OCI-LY1 (cell line): Measurements from ENCODE around the gene TCP11L2.

ENCODE experiments used
- H2AFZ ChIP-seq: fragments of 200-600 bp; sonication (generic), shearing (Covaris generic); 2 replicates; pipeline ENCODE4 v1.6.0; 2014; ENCODE audit warnings: antibody characterized with exemption, mild to moderate bottlenecking, low read length
- H3F3A ChIP-seq: fragments of 200-600 bp; sonication (generic), shearing (Covaris generic); 2 replicates; pipeline ENCODE4 v1.6.0; 2014; ENCODE audit warnings: mild to moderate bottlenecking, antibody characterized with exemption, low read length, moderate library complexity; ENCODE audit not compliant: insufficient read depth
- H3K27ac ChIP-seq: fragments of 200-600 bp; sonication (generic); 2 replicates; pipeline ENCODE4 v1.5.1; 2014; ENCODE audit warnings: low read length, mixed run types, mild to moderate bottlenecking, low read depth; ENCODE audit not compliant: poor library complexity, severe bottlenecking
- H3K27me3 ChIP-seq: fragments of 200-600 bp; sonication (generic); 2 replicates; pipeline ENCODE4 v1.6.0; 2014; ENCODE audit warnings: antibody characterized with exemption, mild to moderate bottlenecking, low read length, moderate library complexity; ENCODE audit not compliant: insufficient read depth
- H3K36me3 ChIP-seq: fragments of 200-600 bp; sonication (generic); 2 replicates; pipeline ENCODE4 v1.6.1; 2014; ENCODE audit warnings: mild to moderate bottlenecking, antibody characterized with exemption, low read length, moderate library complexity, mixed read lengths; ENCODE audit not compliant: insufficient read depth
- H3K4me1 ChIP-seq: fragments of 200-600 bp; sonication (generic); 2 replicates; pipeline ENCODE4 v1.5.1; 2014; ENCODE audit warnings: mild to moderate bottlenecking, low read length, moderate library complexity; ENCODE audit not compliant: insufficient read depth, severe bottlenecking
- H3K4me2 ChIP-seq: fragments of 200-600 bp; sonication (generic), shearing (Covaris generic); 2 replicates; pipeline ENCODE4 v1.6.1; 2014; ENCODE audit warnings: low read length
- H3K4me3 ChIP-seq: fragments of 200-600 bp; sonication (generic); 2 replicates; pipeline ENCODE4 v1.5.1; 2014; ENCODE audit warnings: low read length, low read depth, mild to moderate bottlenecking, mixed read lengths; ENCODE audit not compliant: poor library complexity, severe bottlenecking
- H3K79me2 ChIP-seq: fragments of 200-600 bp; shearing (Covaris generic); 2 replicates; pipeline ENCODE4 v1.6.1; 2016; ENCODE audit warnings: mixed run types, low read length, mixed read lengths; ENCODE audit not compliant: insufficient read depth
- H3K9ac ChIP-seq: fragments of 200-600 bp; sonication (generic), shearing (Covaris generic); 2 replicates; pipeline ENCODE4 v1.6.1; 2014; ENCODE audit warnings: mild to moderate bottlenecking, low read length, mixed read lengths
- H3K9me2 ChIP-seq: fragments of 200-600 bp; sonication (generic), shearing (Covaris generic); 2 replicates; pipeline ENCODE4 v1.6.1; 2014; ENCODE audit warnings: low read depth, mild to moderate bottlenecking, low read length, mixed read lengths
- H3K9me3 ChIP-seq: fragments of 200-600 bp; shearing (Covaris generic); 2 replicates; pipeline ENCODE4 v1.6.1; 2014; ENCODE audit warnings: low read length, mixed read lengths
- H4K20me1 ChIP-seq: fragments of 200-600 bp; sonication (generic), shearing (Covaris generic); 2 replicates; pipeline ENCODE4 v1.6.0; 2016; ENCODE audit warnings: mild to moderate bottlenecking, low read length; ENCODE audit not compliant: insufficient read depth
- EZH2 ChIP-seq: fragments of 200-600 bp; sonication (generic), shearing (Covaris generic); IDR thresholded peaks from 2 replicates; pipeline ENCODE4 v1.8.0; 2017; ENCODE audit warnings: borderline replicate concordance, mixed run types, mild to moderate bottlenecking, antibody characterized with exemption, low read length, moderate library complexity, mixed read lengths
- TF ChIP-seq, protein P1 (sequence below): fragments of 200-600 bp; sonication (generic), shearing (Covaris generic); IDR thresholded peaks from 2 replicates; pipeline ENCODE4 v1.5.1; 2017; ENCODE audit warnings: mild to moderate bottlenecking, antibody characterized with exemption, low read length, moderate library complexity, mixed read lengths

TCP11L2 gene

GRCh38 chr12:106329231-106329982 lies 26.9 kb downstream of the TCP11L2 start:
- Histone ChIP-seq H3K9ac (no peak overlapping the region), H3K27me3 (no peaks in the 10 kb centered on the region), H3K9me2 (no peaks in the 10 kb centered on the region), H3K4me3 (no peak overlapping the region), H3K79me2 (no peaks in the 10 kb centered on the region), H3K9me3 (no peaks in the 10 kb centered on the region), H2AFZ (no peak overlapping the region), H3K27ac (no peak overlapping the region), H3K36me3 (peaks cover 24% of the 10 kb centered on the region), H3F3A (no peaks in the 10 kb centered on the region), H3K4me2 (no peak overlapping the region), H3K4me1 (no peaks in the 10 kb centered on the region), H4K20me1 (no peaks in the 10 kb centered on the region)
- TF ChIP-seq EZH2, result no peak
- TF ChIP-seq, protein P1, sequence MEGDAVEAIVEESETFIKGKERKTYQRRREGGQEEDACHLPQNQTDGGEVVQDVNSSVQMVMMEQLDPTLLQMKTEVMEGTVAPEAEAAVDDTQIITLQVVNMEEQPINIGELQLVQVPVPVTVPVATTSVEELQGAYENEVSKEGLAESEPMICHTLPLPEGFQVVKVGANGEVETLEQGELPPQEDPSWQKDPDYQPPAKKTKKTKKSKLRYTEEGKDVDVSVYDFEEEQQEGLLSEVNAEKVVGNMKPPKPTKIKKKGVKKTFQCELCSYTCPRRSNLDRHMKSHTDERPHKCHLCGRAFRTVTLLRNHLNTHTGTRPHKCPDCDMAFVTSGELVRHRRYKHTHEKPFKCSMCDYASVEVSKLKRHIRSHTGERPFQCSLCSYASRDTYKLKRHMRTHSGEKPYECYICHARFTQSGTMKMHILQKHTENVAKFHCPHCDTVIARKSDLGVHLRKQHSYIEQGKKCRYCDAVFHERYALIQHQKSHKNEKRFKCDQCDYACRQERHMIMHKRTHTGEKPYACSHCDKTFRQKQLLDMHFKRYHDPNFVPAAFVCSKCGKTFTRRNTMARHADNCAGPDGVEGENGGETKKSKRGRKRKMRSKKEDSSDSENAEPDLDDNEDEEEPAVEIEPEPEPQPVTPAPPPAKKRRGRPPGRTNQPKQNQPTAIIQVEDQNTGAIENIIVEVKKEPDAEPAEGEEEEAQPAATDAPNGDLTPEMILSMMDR, result no peak

- no peaks in the 10 kb centered on the region for H3K27me3 ChIP-seq
- H3F3A ChIP-seq, result no peaks in the 10 kb centered on the region
- H3K9me3 ChIP-seq, result no peaks in the 10 kb centered on the region
- no peaks in the 10 kb centered on the region for H3K4me1 ChIP-seq
- H3K4me3 ChIP-seq, result no peak overlapping the region
- H3K79me2 ChIP-seq, result no peaks in the 10 kb centered on the region
- peaks cover 14% of the 10 kb centered on the region for H3K36me3 ChIP-seq
- H2AFZ ChIP-seq, result no peak overlapping the region
- no peak overlapping the region for H3K27ac ChIP-seq
- H4K20me1 ChIP-seq, result no peaks in the 10 kb centered on the region
- H3K9ac ChIP-seq, result no peak overlapping the region
- TF ChIP-seq EZH2, result no peak
- TF ChIP-seq, protein P1, result no peak
- no peaks in the 10 kb centered on the region for H3K9me2 ChIP-seq
- no peak overlapping the region for H3K4me2 ChIP-seq
Observed at GRCh38 chr12:106331599-106331998, 29.1 kb downstream of the TCP11L2 start.

- H3F3A ChIP-seq, result no peaks in the 10 kb centered on the region
- no peaks in the 10 kb centered on the region for H3K9me3 ChIP-seq
- H3K36me3 ChIP-seq, result peaks cover 14% of the 10 kb centered on the region
- TF ChIP-seq, protein P1, result no peak
- no peak for TF ChIP-seq EZH2
- H4K20me1 ChIP-seq, result no peaks in the 10 kb centered on the region
- H3K27me3 ChIP-seq, result no peaks in the 10 kb centered on the region
- H3K4me1 ChIP-seq, result no peaks in the 10 kb centered on the region
- no peak overlapping the region for H2AFZ ChIP-seq
- no peak overlapping the region for H3K4me2 ChIP-seq
- no peak overlapping the region for H3K4me3 ChIP-seq
- H3K79me2 ChIP-seq, result no peaks in the 10 kb centered on the region
- H3K9me2 ChIP-seq, result no peaks in the 10 kb centered on the region
- no peak overlapping the region for H3K27ac ChIP-seq
- H3K9ac ChIP-seq, result no peak overlapping the region
Observed at GRCh38 chr12:106332536-106332935, 30.0 kb downstream of the TCP11L2 start.
